Stomach (tissue), 9 donors: ENCODE measurements around the gene CAV1. TPM values are rescaled to one million over a fixed set of nuclear protein-coding genes. Genes with fewer than 3 reads are reported as not detected.

Experiments
- DNase-seq, 2 donors: peaks; one replicate each; pipeline versions ENCODE4 v3.0.0 to v3.0.0-alpha.2; 2013 to 2019
- H3K27ac ChIP-seq, 5 donors: fragments of 200-600 bp in 4 of 5; sonication (generic) in 4 of 5; one replicate each; pipeline ENCODE4 v1.5.1; 2013 to 2019; ENCODE audit warnings: mild to moderate bottlenecking in 1 of 5, moderate library complexity in 1 of 5
- H3K27me3 ChIP-seq, 3 donors: fragments of 200-600 bp; sonication (generic); one replicate each; pipeline ENCODE4 v1.5.1; 2017 to 2019; ENCODE audit warnings: mixed run types in 1 of 3
- H3K36me3 ChIP-seq, 4 donors: fragments of 200-600 bp; sonication (generic); 1 replicate in 3 of 4; 2 replicates in 1 of 4; pipeline ENCODE4 v1.5.1; 2016 to 2019
- H3K4me1 ChIP-seq, 4 donors: fragments of 200-600 bp; sonication (generic); one replicate each; pipeline ENCODE4 v1.5.1; 2016 to 2019
- H3K4me3 ChIP-seq, 4 donors: fragments of 200-600 bp; sonication (generic) in 3 of 4; one replicate each; pipeline ENCODE4 v1.5.1; 2016 to 2019; ENCODE audit warnings: mild to moderate bottlenecking in 1 of 4
- H3K9me3 ChIP-seq, 4 donors: fragments of 200-600 bp; sonication (generic); one replicate each; pipeline ENCODE4 v1.5.1; 2016 to 2019
- CTCF ChIP-seq, 7 experiments: fragments of 450-650 bp in 4 of 7; fragments of 200-600 bp in 3 of 7; sonication (generic) in 3 of 7; IDR thresholded peaks; one replicate each; pipeline ENCODE4 v1.5.1; 2016 to 2019; ENCODE audit warnings: antibody characterized with exemption in 7 of 7, control low read depth in 2 of 7, mild to moderate bottlenecking in 1 of 7
- EP300 ChIP-seq: sonication (generic); formaldehyde crosslinking; IDR thresholded peaks from one replicate; pipeline ENCODE4 v1.6.1; 2017; ENCODE audit warnings: antibody characterized with exemption
- POLR2A ChIP-seq, 4 donors: fragments of 450-650 bp; IDR thresholded peaks; one replicate each; pipeline ENCODE4 v1.6.1; 2016; ENCODE audit warnings: antibody characterized with exemption in 4 of 4, control low read depth in 2 of 4, mild to moderate bottlenecking in 1 of 4, moderate library complexity in 1 of 4
- POLR2AphosphoS5 ChIP-seq, 3 donors: sonication (generic); formaldehyde crosslinking; IDR thresholded peaks; one replicate each; pipeline ENCODE4 v1.6.1; 2016; ENCODE audit warnings: antibody characterized with exemption in 3 of 3
- WGBS, 5 donors: extraction: QIAGEN DNeasy Blood & Tissue Kit in 3 of 5; methylation state at CpG; one replicate each; pipeline versions ENCODE4 v1.1.5 to v1.1.7; 2013 to 2018; 5-methylcytosine and 5-hydroxymethylcytosine counted together
- intact Hi-C: fragments of 100-400 bp; cut with DNase I; formaldehyde crosslinking; loops from one replicate; pipeline ENCODE4 v1.15.1; 2023; ENCODE audit warnings: low total_unique reads
- polyA plus RNA-seq, 3 donors: library from polyadenylated mRNA; stranded (reverse); fragments of 200-250 nt; gene quantifications; one replicate each; pipeline ENCODE4 v1.2.3, GENCODE V29; 2013
- total RNA-seq, 5 donors: library from RNA; depleted of rRNA; stranded (reverse); fragments of >200 nt; gene quantifications; one replicate each; pipeline versions ENCODE4 v1.1.0 to v1.2.3, GENCODE V29; 2014 to 2016
- donor health status: healthy with polysubstance abuse.
- donor health status: Bipolar disorder and iron deficiency.
- donor health status: healthy.

The CAV1 gene
- total and polyA plus RNA-seq, 8 donors = 18.5 to 719 (median 86.7) TPM

DNA sequence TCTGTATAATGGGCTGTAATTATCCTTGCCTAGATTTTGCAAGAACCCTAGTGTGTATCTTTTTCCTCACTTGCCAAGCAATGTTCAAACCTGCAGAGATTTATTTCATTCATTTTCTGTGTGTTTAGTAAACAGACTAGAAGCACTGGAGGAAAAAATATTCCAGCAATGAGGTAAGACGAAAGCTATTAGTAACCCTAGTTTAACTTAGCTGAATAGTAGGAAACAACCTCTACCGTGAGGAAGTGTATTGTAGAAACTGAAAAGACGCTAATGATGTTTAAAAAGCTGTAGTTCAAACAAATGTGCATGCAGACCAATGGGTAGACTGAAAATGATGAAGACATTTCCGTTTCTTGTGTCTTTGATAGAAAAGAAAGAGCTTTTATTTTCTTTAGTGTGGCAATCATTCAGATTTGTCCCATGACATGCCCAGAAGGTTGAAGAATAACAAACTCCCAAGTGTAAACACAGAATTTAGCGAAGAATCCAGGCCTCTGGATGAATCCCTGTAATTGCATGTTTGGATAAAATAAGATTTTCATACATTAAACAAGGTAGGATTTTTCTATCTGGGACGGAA, 20.7 kb downstream of the CAV1 start:
- Histone ChIP-seq H3K4me1 (peaks cover 0 to 36% (median 14%) of the 10 kb centered on the region in 4 donors), H3K9me3 (no peaks in the 10 kb centered on the region), H3K4me3 (no peak overlapping the region), H3K27ac (peak overlapping the region in 4 of 5 donors; percentile 32 to 79 (median 63)), H3K36me3 (no peaks in the 10 kb centered on the region), H3K27me3 (no peaks in the 10 kb centered on the region)
- DNase-seq = no peak
- WGBS, 5 donors = 47 to 66% (median 63%) methylated on average over 6 of the region's 6 CpGs
- peak in 1 of 3 donors; percentile 24 for TF ChIP-seq POLR2AphosphoS5 (IDR thresholded peaks at IDR 0.05)
- no peak for TF ChIP-seq POLR2A (IDR thresholded peaks at IDR 0.05)
- intact Hi-C loops = no loop called here

- intact Hi-C loops = no loop called here
- peaks cover 0 to 33% (median 14%) of the 10 kb centered on the region in 4 donors for H3K4me1 ChIP-seq
- no peaks in the 10 kb centered on the region for H3K27me3 ChIP-seq
- H3K27ac ChIP-seq = peak overlapping the region; percentile 32 to 79 (median 62)
- TF ChIP-seq EP300 = no peak
- no peak for TF ChIP-seq POLR2AphosphoS5 (IDR thresholded peaks at IDR 0.05)
- no peak for TF ChIP-seq CTCF (IDR thresholded peaks at IDR 0.05)
- no peak for TF ChIP-seq POLR2A (IDR thresholded peaks at IDR 0.05)
- 62 to 86% (median 80%) methylated on average over 11 of the region's 11 CpGs for WGBS, 5 donors
- H3K4me3 ChIP-seq = no peak overlapping the region
- no peaks in the 10 kb centered on the region for H3K9me3 ChIP-seq
- DNase-seq = no peak
- no peaks in the 10 kb centered on the region for H3K36me3 ChIP-seq
Observed at GRCh38 chr7:116546054-116546453, 21.2 kb downstream of the CAV1 start.

- Histone ChIP-seq H3K4me3 (no peak overlapping the region), H3K27me3 (no peaks in the 10 kb centered on the region), H3K9me3 (no peaks in the 10 kb centered on the region), H3K4me1 (peaks cover 0 to 31% (median 12%) of the 10 kb centered on the region in 4 donors), H3K27ac (peak overlapping the region in 4 of 5 donors; percentile 30 to 79 (median 47)), H3K36me3 (no peaks in the 10 kb centered on the region)
- no peak for TF ChIP-seq CTCF (IDR thresholded peaks at IDR 0.05)
- TF ChIP-seq POLR2A (IDR thresholded peaks at IDR 0.05) = no peak
- TF ChIP-seq EP300 = no peak
- no peak for TF ChIP-seq POLR2AphosphoS5 (IDR thresholded peaks at IDR 0.05)
- 69 to 93% (median 82%) methylated on average over 1 of the region's 1 CpG for WGBS, 5 donors
- no peak for DNase-seq
- intact Hi-C loops = no loop called here
Observed at GRCh38 chr7:116546916-116547315, 22.1 kb downstream of the CAV1 start.

DNA sequence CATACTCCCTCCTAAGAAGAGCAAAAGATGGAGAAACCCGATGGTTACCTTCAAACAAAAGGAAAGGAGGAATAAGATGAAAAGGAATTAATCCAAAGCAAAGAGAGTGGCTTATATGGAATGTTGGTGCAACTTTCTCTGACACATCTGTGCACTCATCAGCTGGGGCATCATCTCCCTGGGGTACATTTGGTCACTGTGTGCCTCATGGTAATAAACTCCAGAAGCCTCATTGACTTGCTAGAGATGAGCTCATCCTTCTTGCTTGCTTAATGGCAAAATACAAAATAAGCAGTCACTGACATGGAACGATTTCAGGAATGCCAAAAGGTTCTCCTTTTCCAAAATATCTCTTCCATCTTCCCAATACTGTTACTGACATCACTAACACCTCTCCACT, 22.5 kb downstream of the CAV1 start:
- Histone ChIP-seq H3K27me3 (no peaks in the 10 kb centered on the region), H3K9me3 (no peaks in the 10 kb centered on the region), H3K27ac (peak overlapping the region in 4 of 5 donors; percentile 30 to 79 (median 47)), H3K4me3 (no peak overlapping the region), H3K4me1 (peaks cover 0 to 30% (median 12%) of the 10 kb centered on the region in 4 donors), H3K36me3 (no peaks in the 10 kb centered on the region)
- 71 to 90% (median 81%) methylated on average over 2 of the region's 2 CpGs for WGBS, 5 donors
- TF ChIP-seq POLR2AphosphoS5 (IDR thresholded peaks at IDR 0.05) (peak in 2 of 3 donors; percentile 6 to 69), POLR2A (IDR thresholded peaks at IDR 0.05) (no peak)
- intact Hi-C loops = no loop called here
- DNase-seq = no peak

DNA sequence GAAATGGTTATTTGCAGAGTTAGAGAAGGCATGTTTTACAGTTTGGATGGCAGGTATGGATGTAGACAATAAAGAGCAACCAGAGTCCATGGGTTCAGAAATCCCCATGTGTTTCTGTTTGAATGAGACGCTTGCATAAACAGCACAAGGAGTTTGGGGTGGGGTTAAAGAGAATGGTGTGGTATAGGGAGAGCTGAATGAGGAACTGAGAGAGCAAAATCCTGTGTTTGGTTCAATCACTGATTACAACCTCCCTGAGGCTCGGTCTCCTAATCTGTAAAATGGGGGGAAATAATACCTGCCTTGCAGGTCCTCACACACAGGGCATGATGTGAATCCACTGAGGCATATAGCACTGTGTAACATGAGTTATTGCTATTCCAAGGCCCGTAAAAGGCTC, 23.7 kb downstream of the CAV1 start:
- no peak for DNase-seq
- Histone ChIP-seq H3K9me3 (no peaks in the 10 kb centered on the region), H3K27me3 (no peaks in the 10 kb centered on the region), H3K4me3 (no peak overlapping the region), H3K4me1 (peaks cover 0 to 34% (median 14%) of the 10 kb centered on the region in 4 donors), H3K36me3 (no peaks in the 10 kb centered on the region), H3K27ac (peak overlapping the region in 3 of 5 donors; percentile 30 to 79 (median 62))
- intact Hi-C loops = no loop called here
- WGBS, 5 donors = 72 to 90% (median 82%) methylated on average over 3 of the region's 3 CpGs
- no peak for TF ChIP-seq POLR2A (IDR thresholded peaks at IDR 0.05)
- no peak for TF ChIP-seq CTCF (IDR thresholded peaks at IDR 0.05)
- TF ChIP-seq POLR2AphosphoS5 (IDR thresholded peaks at IDR 0.05) = no peak
- TF ChIP-seq EP300 = no peak
